CD8-positive, alpha-beta memory T cell (primary cell): ENCODE results near the gene ZBTB17. TPM values are rescaled to one million over a fixed set of nuclear protein-coding genes. Genes with fewer than 3 reads are reported as not detected.
A peak's percentile ranks its signal among the peaks of the same experiment; 100 is the strongest.

Experiments
- CTCF ChIA-PET: fragments of 350-600 bp; sonication (Branson Sonifier 250); formaldehyde crosslinking; loops from one replicate; lab custom pipeline; 2021; ENCODE audit warnings: antibody characterized with exemption; lab: Charles Lee
- POLR2A ChIA-PET: fragments of 350-600 bp; sonication (Branson Sonifier 250); formaldehyde crosslinking; loops from one replicate; lab custom pipeline; 2021; ENCODE audit warnings: antibody characterized with exemption; lab: Charles Lee
- DNase-seq, 5 donors: peaks; one replicate each; pipeline versions ENCODE4 v3.0.0 to v3.0.0-alpha.2; 2020 to 2022; ENCODE audit warnings: mixed read lengths in 1 of 5
- H3K27ac ChIP-seq: one replicate; pipeline ENCODE4 v1.7.0; 2013; ENCODE audit warnings: low read depth, mild to moderate bottlenecking, low read length, moderate library complexity
- H3K27me3 ChIP-seq: 2 replicates; pipeline ENCODE4 v1.7.0; 2013; ENCODE audit warnings: low read length, mild to moderate bottlenecking; ENCODE audit not compliant: insufficient read depth, poor library complexity, severe bottlenecking
- H3K36me3 ChIP-seq: 2 replicates; pipeline ENCODE4 v1.7.0; 2013; ENCODE audit warnings: mild to moderate bottlenecking, low read length, moderate library complexity; ENCODE audit not compliant: insufficient read depth
- H3K4me1 ChIP-seq: 2 replicates; pipeline ENCODE4 v1.7.0; 2013; ENCODE audit warnings: mild to moderate bottlenecking, low read length, moderate library complexity; ENCODE audit not compliant: insufficient read depth
- H3K4me3 ChIP-seq: 2 replicates; pipeline ENCODE4 v1.7.0; 2013; ENCODE audit warnings: mild to moderate bottlenecking, low read length
- H3K9me3 ChIP-seq: 2 replicates; pipeline ENCODE4 v1.7.0; 2013; ENCODE audit warnings: mild to moderate bottlenecking, low read length
- H3K27ac Mint-ChIP-seq, 8 donors: one replicate each; pipeline ENCODE4 v1.8.0; 2020 to 2021; ENCODE audit warnings: mixed read lengths in 8 of 8, mild to moderate bottlenecking in 6 of 8, inconsistent platforms in 3 of 8, moderate library complexity in 3 of 8
- H3K27me3 Mint-ChIP-seq, 2 donors: one replicate each; pipeline ENCODE4 v1.8.0; 2020 to 2021; ENCODE audit warnings: mixed read lengths in 2 of 2, mild to moderate bottlenecking in 1 of 2, moderate library complexity in 1 of 2
- H3K36me3 Mint-ChIP-seq, 3 donors: one replicate each; pipeline ENCODE4 v1.8.0; 2020 to 2021; ENCODE audit warnings: mixed read lengths in 3 of 3, inconsistent platforms in 1 of 3, mild to moderate bottlenecking in 1 of 3
- H3K4me1 Mint-ChIP-seq, 3 donors: one replicate each; pipeline ENCODE4 v1.8.0; 2020 to 2021; ENCODE audit warnings: mixed read lengths in 3 of 3, inconsistent platforms in 1 of 3, mild to moderate bottlenecking in 1 of 3
- H3K4me3 Mint-ChIP-seq, 7 donors: one replicate each; pipeline ENCODE4 v1.8.0; 2020 to 2021; ENCODE audit warnings: mixed read lengths in 7 of 7, mild to moderate bottlenecking in 6 of 7, moderate library complexity in 4 of 7, inconsistent platforms in 2 of 7
- H3K9me3 Mint-ChIP-seq, 5 donors: one replicate each; pipeline ENCODE4 v1.8.0; 2020 to 2022; ENCODE audit warnings: mixed read lengths in 5 of 5, mild to moderate bottlenecking in 3 of 5, moderate library complexity in 2 of 5, inconsistent platforms in 1 of 5
- polyA plus RNA-seq: library from polyadenylated mRNA; unstranded; fragments of 300-500 nt; fragmentation: Illumina TruSeq; gene quantifications from one replicate; pipeline ENCODE4 v1.2.3, GENCODE V29; 2021
- total RNA-seq, 2 experiments: library from RNA; stranded (reverse); gene quantifications; one replicate each; pipeline ENCODE4 v1.2.3, GENCODE V29; 2021

Gene ZBTB17
- total and polyA plus RNA-seq, 3 experiments from 2014 or later: 24.7 to 51.5 (median 49.9) TPM

- H3K9me3 ChIP-seq: no peaks in the 10 kb centered on the region
- peaks cover 27% of the 10 kb centered on the region for H3K4me1 ChIP-seq
- DNase-seq: peak; percentile 21 to 63 (median 26)
- ChIA-PET CTCF (no interaction called here), POLR2A (no interaction called here)
- H3K27ac ChIP-seq: peak overlapping the region; percentile 13
- H3K36me3 ChIP-seq: no peaks in the 10 kb centered on the region
- Mint-ChIP-seq H3K27ac (peak overlapping the region; percentile 81 to 96 (median 88)), H3K4me1 (peaks cover 46 to 80% (median 58%) of the 10 kb centered on the region in 3 donors), H3K36me3 (peaks cover 3 to 34% (median 6%) of the 10 kb centered on the region in 3 donors), H3K27me3 (no peaks in the 10 kb centered on the region), H3K4me3 (peak overlapping the region; percentile 31 to 86 (median 67)), H3K9me3 (no peaks in the 10 kb centered on the region)
- peak overlapping the region; percentile 3 for H3K4me3 ChIP-seq
- H3K27me3 ChIP-seq: no peaks in the 10 kb centered on the region
Measured at GRCh38 chr1:15966081-15966955, 9.6 kb downstream of the ZBTB17 start.

GRCh38 chr1:15965228-15965767 lies 10.6 kb downstream of the ZBTB17 start:
- no peaks in the 10 kb centered on the region for H3K9me3 ChIP-seq
- no peak overlapping the region for H3K27ac ChIP-seq
- CTCF ChIA-PET: interaction anchor here (1.9 kb wide), 1 partner anchor 150 kb away, joined by 5 read pairs; no protein-coding TSS in a partner anchor
- no peak for DNase-seq
- no peaks in the 10 kb centered on the region for H3K36me3 ChIP-seq
- peak overlapping the region; percentile 33 to 92 (median 85) for H3K27ac Mint-ChIP-seq
- peaks cover 27% of the 10 kb centered on the region for H3K4me1 ChIP-seq
- H3K9me3 Mint-ChIP-seq: no peaks in the 10 kb centered on the region
- H3K4me3 ChIP-seq: no peak overlapping the region
- POLR2A ChIA-PET: interaction anchor here (0.8 kb wide), 1 partner anchor 47 kb away, joined by 5 read pairs; no protein-coding TSS in a partner anchor
- peaks cover 3 to 36% (median 6%) of the 10 kb centered on the region in 3 donors for H3K36me3 Mint-ChIP-seq
- no peaks in the 10 kb centered on the region for H3K27me3 ChIP-seq
- no peaks in the 10 kb centered on the region for H3K27me3 Mint-ChIP-seq
- peak overlapping the region; percentile 1 to 86 (median 67) for H3K4me3 Mint-ChIP-seq
- H3K4me1 Mint-ChIP-seq: peaks cover 49 to 85% (median 65%) of the 10 kb centered on the region in 3 donors

GRCh38 chr1:15963968-15964648 lies 11.8 kb downstream of the ZBTB17 start:
- Mint-ChIP-seq H3K36me3 (peaks cover 3 to 32% (median 5%) of the 10 kb centered on the region in 3 donors), H3K4me3 (peak overlapping the region in 6 of 7 donors; percentile 46 to 73 (median 56)), H3K4me1 (peaks cover 54 to 86% (median 69%) of the 10 kb centered on the region in 3 donors), H3K9me3 (no peaks in the 10 kb centered on the region), H3K27me3 (no peaks in the 10 kb centered on the region), H3K27ac (peak overlapping the region; percentile 29 to 94 (median 84))
- ChIA-PET CTCF (interaction anchor here (1.0 to 1.9 kb wide), 3 partner anchors 8 to 149 kb away, joined by 3 to 5 read pairs (median 3); partner anchors contain the start of gene ZBTB17), POLR2A (interaction anchor here (0.7 to 1.0 kb wide), 3 partner anchors 48 to 130 kb away, joined by 3 to 5 read pairs (median 3); no protein-coding TSS in a partner anchor)
- H3K27me3 ChIP-seq: no peaks in the 10 kb centered on the region
- peaks cover 31% of the 10 kb centered on the region for H3K4me1 ChIP-seq
- no peak for DNase-seq
- no peak overlapping the region for H3K4me3 ChIP-seq
- no peaks in the 10 kb centered on the region for H3K36me3 ChIP-seq
- no peaks in the 10 kb centered on the region for H3K9me3 ChIP-seq
- no peak overlapping the region for H3K27ac ChIP-seq

GRCh38 chr1:15963363-15963967 lies 12.4 kb downstream of the ZBTB17 start:
- Mint-ChIP-seq H3K4me1 (peaks cover 55 to 89% (median 69%) of the 10 kb centered on the region in 3 donors), H3K27me3 (no peaks in the 10 kb centered on the region), H3K4me3 (peak overlapping the region in 3 of 7 donors; percentile 4 to 20 (median 9)), H3K36me3 (peaks cover 3 to 33% (median 5%) of the 10 kb centered on the region in 3 donors), H3K9me3 (no peaks in the 10 kb centered on the region), H3K27ac (peak overlapping the region; percentile 8 to 94 (median 82))
- CTCF ChIA-PET: interaction anchor here (1.3 to 1.9 kb wide), 2 partner anchors 13 to 148 kb away, joined by 3 to 5 read pairs; partner anchors contain the start of gene ZBTB17
- no peak for DNase-seq
- POLR2A ChIA-PET: interaction anchor here (1.0 kb wide), 1 partner anchor 130 kb away, joined by 3 read pairs; no protein-coding TSS in a partner anchor
- Histone ChIP-seq H3K27me3 (no peaks in the 10 kb centered on the region), H3K4me3 (no peak overlapping the region), H3K36me3 (no peaks in the 10 kb centered on the region), H3K9me3 (no peaks in the 10 kb centered on the region), H3K27ac (no peak overlapping the region), H3K4me1 (peaks cover 31% of the 10 kb centered on the region)

GRCh38 chr1:15962671-15963362 lies 13.1 kb downstream of the ZBTB17 start:
- no peaks in the 10 kb centered on the region for H3K36me3 ChIP-seq
- ChIA-PET CTCF (no interaction called here), POLR2A (no interaction called here)
- peaks cover 0 to 32% (median 5%) of the 10 kb centered on the region in 3 donors for H3K36me3 Mint-ChIP-seq
- H3K9me3 Mint-ChIP-seq: no peaks in the 10 kb centered on the region
- no peak overlapping the region for H3K4me3 ChIP-seq
- no peaks in the 10 kb centered on the region for H3K9me3 ChIP-seq
- no peaks in the 10 kb centered on the region for H3K27me3 Mint-ChIP-seq
- H3K27ac Mint-ChIP-seq: peak overlapping the region in 7 of 8 donors; percentile 18 to 88 (median 52)
- no peak overlapping the region for H3K27ac ChIP-seq
- no peaks in the 10 kb centered on the region for H3K27me3 ChIP-seq
- H3K4me1 ChIP-seq: peaks cover 31% of the 10 kb centered on the region
- DNase-seq: no peak
- H3K4me3 Mint-ChIP-seq: no peak overlapping the region
- peaks cover 54 to 88% (median 65%) of the 10 kb centered on the region in 3 donors for H3K4me1 Mint-ChIP-seq

- H3K9me3 Mint-ChIP-seq: no peaks in the 10 kb centered on the region
- no peak overlapping the region for H3K27ac ChIP-seq
- H3K4me3 ChIP-seq: no peak overlapping the region
- H3K4me1 ChIP-seq: peaks cover 29% of the 10 kb centered on the region
- no peaks in the 10 kb centered on the region for H3K27me3 ChIP-seq
- peaks cover 0 to 36% (median 5%) of the 10 kb centered on the region in 3 donors for H3K36me3 Mint-ChIP-seq
- no peak overlapping the region for H3K4me3 Mint-ChIP-seq
- no peaks in the 10 kb centered on the region for H3K36me3 ChIP-seq
- no peaks in the 10 kb centered on the region for H3K9me3 ChIP-seq
- H3K4me1 Mint-ChIP-seq: peaks cover 56 to 88% (median 65%) of the 10 kb centered on the region in 3 donors
- CTCF ChIA-PET: no interaction called here
- H3K27me3 Mint-ChIP-seq: no peaks in the 10 kb centered on the region
- POLR2A ChIA-PET: no interaction called here
- peak overlapping the region in 3 of 8 donors; percentile 39 to 77 (median 48) for H3K27ac Mint-ChIP-seq
- no peak for DNase-seq
Measured at GRCh38 chr1:15962176-15962575, 13.7 kb downstream of the ZBTB17 start.

GRCh38 chr1:15961492-15961891 lies 14.4 kb downstream of the ZBTB17 start:
- CTCF ChIA-PET: interaction anchor here (0.9 kb wide), 1 partner anchor 49 kb away, joined by 3 read pairs; no protein-coding TSS in a partner anchor
- peaks cover 53 to 86% (median 64%) of the 10 kb centered on the region in 3 donors for H3K4me1 Mint-ChIP-seq
- H3K9me3 Mint-ChIP-seq: no peaks in the 10 kb centered on the region
- Histone ChIP-seq H3K27ac (no peak overlapping the region), H3K9me3 (no peaks in the 10 kb centered on the region), H3K4me1 (peaks cover 24% of the 10 kb centered on the region), H3K27me3 (no peaks in the 10 kb centered on the region), H3K36me3 (no peaks in the 10 kb centered on the region), H3K4me3 (no peak overlapping the region)
- no peak overlapping the region for H3K4me3 Mint-ChIP-seq
- peaks cover 0 to 39% (median 7%) of the 10 kb centered on the region in 3 donors for H3K36me3 Mint-ChIP-seq
- POLR2A ChIA-PET: no interaction called here
- no peak for DNase-seq
- peak overlapping the region in 4 of 8 donors; percentile 21 to 88 (median 52) for H3K27ac Mint-ChIP-seq
- no peaks in the 10 kb centered on the region for H3K27me3 Mint-ChIP-seq
